ENCODE results near the gene GPR137B. TPM values are rescaled to one million over a fixed set of nuclear protein-coding genes. Genes with fewer than 3 reads are reported as not detected.

GPR137B gene
- total and polyA plus RNA-seq, 3 donors from 2014 or later, result 8.4 to 18.3 (median 13.3) TPM

DNA sequence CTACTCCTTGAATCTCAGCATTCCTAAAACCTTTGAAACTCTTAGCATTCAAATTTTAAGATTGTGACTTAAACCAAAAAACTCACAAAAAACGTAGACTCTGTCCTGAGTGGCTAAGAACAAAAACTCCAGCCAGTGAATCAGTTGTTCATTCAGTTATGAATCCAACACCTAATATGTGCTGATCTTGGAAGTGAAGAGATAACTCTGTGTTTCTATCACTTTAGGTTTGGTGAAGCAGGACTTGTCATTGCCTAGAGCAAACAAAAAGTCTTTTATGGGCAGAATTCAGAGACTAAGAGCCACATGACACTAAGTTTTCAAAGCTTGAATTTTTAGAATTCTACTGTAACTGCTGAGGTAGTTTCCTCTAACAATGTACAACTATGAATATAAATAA, 10.4 kb upstream of the GPR137B start:
- no peak for TF ChIP-seq POLR2A (IDR thresholded peaks at IDR 0.05)
- TF ChIP-seq, protein P1, sequence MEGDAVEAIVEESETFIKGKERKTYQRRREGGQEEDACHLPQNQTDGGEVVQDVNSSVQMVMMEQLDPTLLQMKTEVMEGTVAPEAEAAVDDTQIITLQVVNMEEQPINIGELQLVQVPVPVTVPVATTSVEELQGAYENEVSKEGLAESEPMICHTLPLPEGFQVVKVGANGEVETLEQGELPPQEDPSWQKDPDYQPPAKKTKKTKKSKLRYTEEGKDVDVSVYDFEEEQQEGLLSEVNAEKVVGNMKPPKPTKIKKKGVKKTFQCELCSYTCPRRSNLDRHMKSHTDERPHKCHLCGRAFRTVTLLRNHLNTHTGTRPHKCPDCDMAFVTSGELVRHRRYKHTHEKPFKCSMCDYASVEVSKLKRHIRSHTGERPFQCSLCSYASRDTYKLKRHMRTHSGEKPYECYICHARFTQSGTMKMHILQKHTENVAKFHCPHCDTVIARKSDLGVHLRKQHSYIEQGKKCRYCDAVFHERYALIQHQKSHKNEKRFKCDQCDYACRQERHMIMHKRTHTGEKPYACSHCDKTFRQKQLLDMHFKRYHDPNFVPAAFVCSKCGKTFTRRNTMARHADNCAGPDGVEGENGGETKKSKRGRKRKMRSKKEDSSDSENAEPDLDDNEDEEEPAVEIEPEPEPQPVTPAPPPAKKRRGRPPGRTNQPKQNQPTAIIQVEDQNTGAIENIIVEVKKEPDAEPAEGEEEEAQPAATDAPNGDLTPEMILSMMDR (IDR thresholded peaks at IDR 0.05), result no peak
- intact Hi-C loops (cut with DNase I; ENCODE audit: low total_unique reads), result no loop called here
- no peak for DNase-seq
- 33 to 97% methylated on average over 1 of the region's 1 CpG for WGBS, 2 donors
- no peaks in the 10 kb centered on the region for H3K36me3 ChIP-seq (ENCODE audit: low read depth, missing control alignments)
- H3K9me3 ChIP-seq, result no peaks in the 10 kb centered on the region
- no peaks in the 10 kb centered on the region for H3K4me1 ChIP-seq
- no peaks in the 10 kb centered on the region for H3K27me3 ChIP-seq
- no peak overlapping the region for H3K4me3 ChIP-seq
- H3K27ac ChIP-seq, result no peak overlapping the region

DNA sequence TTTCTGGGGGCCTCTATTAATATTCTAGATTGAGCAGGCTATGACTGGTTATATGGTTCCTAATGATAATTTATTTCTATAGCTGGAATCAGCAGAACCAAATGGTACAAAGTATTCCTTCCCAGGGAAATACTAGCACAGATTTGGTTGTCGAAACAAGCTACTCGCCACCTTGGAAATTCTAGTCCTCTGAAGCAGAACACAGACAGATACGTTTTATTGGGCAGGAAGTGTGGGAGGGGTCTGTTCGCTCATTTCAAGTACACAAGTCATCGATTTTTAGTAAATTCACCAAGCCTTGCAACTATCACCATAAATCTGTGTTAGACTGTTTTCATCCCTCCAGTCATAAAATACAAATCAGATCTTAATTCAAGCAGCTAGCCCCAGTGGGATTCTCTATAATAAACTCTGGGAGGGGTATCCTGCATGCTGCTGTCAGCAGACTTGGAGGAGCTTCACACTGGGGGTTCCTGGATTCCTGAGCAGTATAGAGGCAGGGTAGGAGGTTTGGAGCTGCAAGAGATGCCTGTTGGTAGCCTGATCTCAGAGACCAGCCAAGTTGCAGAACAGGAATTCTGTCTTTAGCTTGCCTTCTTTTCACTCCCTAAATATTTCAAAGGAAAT, 9.8 kb upstream of the GPR137B start:
- Histone ChIP-seq H3K36me3 (ENCODE audit: low read depth, missing control alignments) (no peaks in the 10 kb centered on the region), H3K9me3 (no peaks in the 10 kb centered on the region), H3K4me1 (no peaks in the 10 kb centered on the region), H3K27ac (no peak overlapping the region), H3K27me3 (no peaks in the 10 kb centered on the region), H3K4me3 (no peak overlapping the region)
- intact Hi-C loops (cut with DNase I; ENCODE audit: low total_unique reads), result no loop called here
- no peak for DNase-seq
- TF ChIP-seq POLR2A (IDR thresholded peaks at IDR 0.05), result no peak
- TF ChIP-seq, protein P1 (IDR thresholded peaks at IDR 0.05), result no peak
- 64 to 70% methylated on average over 5 of the region's 5 CpGs for WGBS, 2 donors

DNA sequence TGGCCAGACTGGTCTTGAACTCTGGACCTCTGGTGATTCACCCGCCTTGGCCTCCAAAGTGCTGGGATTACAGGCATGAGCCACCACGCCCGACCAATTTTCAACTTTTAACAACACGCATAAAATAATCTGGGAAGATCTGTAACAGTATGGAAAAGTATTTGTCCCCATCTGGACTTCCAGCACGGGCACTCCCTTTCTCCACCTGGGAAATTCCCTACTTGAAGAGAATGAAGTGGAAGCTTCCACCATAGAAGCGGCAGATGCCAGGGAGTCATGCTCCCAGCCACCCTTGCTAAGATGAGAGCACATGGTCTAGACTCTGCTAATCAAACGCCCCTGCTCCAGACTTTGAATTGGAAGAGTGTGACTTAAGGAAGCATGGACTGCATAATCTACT, 9.0 kb upstream of the GPR137B start:
- H3K9me3 ChIP-seq, result no peaks in the 10 kb centered on the region
- H3K36me3 ChIP-seq (ENCODE audit: low read depth, missing control alignments), result no peaks in the 10 kb centered on the region
- 89 to 91% methylated on average over 7 of the region's 7 CpGs for WGBS, 2 donors
- no peaks in the 10 kb centered on the region for H3K27me3 ChIP-seq
- no peak overlapping the region for H3K4me3 ChIP-seq
- H3K27ac ChIP-seq, result no peak overlapping the region
- DNase-seq, result no peak
- no peaks in the 10 kb centered on the region for H3K4me1 ChIP-seq
- intact Hi-C loops (cut with DNase I; ENCODE audit: low total_unique reads), result no loop called here
- TF ChIP-seq, protein P1 (IDR thresholded peaks at IDR 0.05), result no peak
- no peak for TF ChIP-seq POLR2A (IDR thresholded peaks at IDR 0.05)

DNA sequence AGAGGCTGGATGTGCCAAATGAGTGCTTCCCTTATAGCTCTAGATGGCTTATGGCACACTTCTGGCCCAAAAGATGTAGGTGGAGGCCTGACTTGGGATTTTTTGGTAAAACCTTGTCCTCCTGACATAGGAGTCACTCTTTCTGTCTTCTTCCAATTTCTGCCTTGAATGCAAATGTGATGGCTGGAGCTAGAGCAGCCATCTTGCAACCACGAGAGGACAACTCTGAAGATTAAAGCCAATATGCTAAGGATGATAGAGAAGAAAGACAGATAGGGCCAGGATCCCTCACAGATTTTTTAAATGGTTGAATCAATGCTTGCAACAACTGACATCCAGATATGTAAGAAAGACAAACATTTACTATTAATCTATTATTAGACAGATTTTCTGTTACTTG, 8.5 kb upstream of the GPR137B start:
- no peak for TF ChIP-seq POLR2A (IDR thresholded peaks at IDR 0.05)
- TF ChIP-seq, protein P1 (IDR thresholded peaks at IDR 0.05), result no peak
- no peak overlapping the region for H3K27ac ChIP-seq
- 100% methylated on average over 1 of the region's 1 CpG for WGBS, 2 donors

DNA sequence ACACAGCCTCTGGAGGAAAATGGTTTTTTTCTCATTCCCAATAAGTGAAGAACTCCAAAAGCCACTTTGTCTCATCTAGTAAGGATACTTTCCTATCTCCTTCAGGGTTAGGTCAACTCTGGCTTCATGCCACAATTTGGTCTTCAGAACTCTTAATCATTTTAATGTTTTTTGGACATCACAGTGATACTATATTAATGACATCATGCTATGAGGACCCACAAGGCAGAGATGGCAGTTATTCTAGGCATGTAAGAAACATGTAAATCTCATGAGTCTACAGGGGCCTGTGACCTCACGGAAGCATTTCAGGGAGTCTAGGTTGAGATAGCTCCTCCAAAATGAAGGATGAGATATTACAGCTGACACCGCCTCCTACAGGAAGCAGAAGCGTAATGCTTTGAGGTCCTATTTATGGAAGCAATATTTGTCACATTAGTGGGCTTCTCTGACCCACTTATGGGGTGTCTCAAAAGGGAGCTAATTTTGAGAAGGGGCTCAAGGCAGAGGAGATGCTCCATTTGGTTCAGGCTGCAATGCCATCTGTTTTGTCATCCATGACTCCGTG, 5.0 kb upstream of the GPR137B start:
- TF ChIP-seq, protein P1 (IDR thresholded peaks at IDR 0.05), result no peak
- TF ChIP-seq POLR2A (IDR thresholded peaks at IDR 0.05), result no peak
- 91 to 94% methylated on average over 4 of the region's 4 CpGs for WGBS, 2 donors
- intact Hi-C loops (cut with DNase I; ENCODE audit: low total_unique reads), result no loop called here
- H3K4me3 ChIP-seq, result no peak overlapping the region
- H3K27ac ChIP-seq, result no peak overlapping the region
- H3K4me1 ChIP-seq, result no peaks in the 10 kb centered on the region
- H3K36me3 ChIP-seq (ENCODE audit: low read depth, missing control alignments), result no peaks in the 10 kb centered on the region
- no peaks in the 10 kb centered on the region for H3K9me3 ChIP-seq
- DNase-seq, result no peak
- H3K27me3 ChIP-seq, result no peaks in the 10 kb centered on the region

More for the DNA sequence above, 8.5 kb upstream of the GPR137B start:
- Histone ChIP-seq H3K4me3 (no peak overlapping the region), H3K9me3 (no peaks in the 10 kb centered on the region), H3K27me3 (no peaks in the 10 kb centered on the region), H3K36me3 (ENCODE audit: low read depth, missing control alignments) (no peaks in the 10 kb centered on the region), H3K4me1 (no peaks in the 10 kb centered on the region)
- intact Hi-C loops (cut with DNase I; ENCODE audit: low total_unique reads), result no loop called here
- DNase-seq, result no peak
